CD1c-positive myeloid dendritic cell (primary cell): ENCODE results near the gene HRH1.
"Not testable (repeated sequence)": the region's sequence is repeated elsewhere in the genome, so short reads cannot be mapped to it uniquely, and the experiment has no call there.

Experiments used
- DNase-seq: peaks from one replicate; pipeline ENCODE4 v3.0.0-alpha.2; 2016; ENCODE audit errors: extremely low spot score

HRH1 gene

DNA sequence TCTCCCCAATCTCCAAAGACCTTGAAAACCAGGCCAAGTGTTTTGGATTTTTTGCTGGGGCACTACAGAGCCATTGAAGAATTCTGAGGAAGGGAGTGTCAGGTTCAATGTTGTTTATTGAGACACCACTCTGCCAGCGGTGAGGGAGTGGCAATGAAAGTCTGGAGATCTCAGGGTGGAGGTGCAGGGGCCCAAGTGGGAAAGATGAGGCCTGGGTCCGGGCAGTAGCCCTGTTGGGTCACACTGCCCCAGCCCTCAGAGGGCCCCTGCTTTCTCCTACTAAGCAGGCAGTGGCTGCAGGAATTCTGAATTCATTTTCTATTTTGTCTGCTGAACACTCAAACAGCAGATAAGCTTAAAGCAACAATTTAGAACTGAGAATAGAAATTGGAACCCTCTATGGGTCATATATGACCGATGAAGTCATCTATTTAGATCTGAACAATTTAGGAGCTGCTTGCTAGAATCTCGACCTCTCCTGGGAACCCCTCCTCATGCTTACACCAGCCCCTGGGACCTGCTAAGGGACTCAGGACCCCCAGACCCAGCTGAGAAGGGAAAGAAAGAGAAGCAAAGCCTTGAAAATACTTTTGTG is 17.9 kb downstream of the HRH1 start:
- no peak for DNase-seq

DNA sequence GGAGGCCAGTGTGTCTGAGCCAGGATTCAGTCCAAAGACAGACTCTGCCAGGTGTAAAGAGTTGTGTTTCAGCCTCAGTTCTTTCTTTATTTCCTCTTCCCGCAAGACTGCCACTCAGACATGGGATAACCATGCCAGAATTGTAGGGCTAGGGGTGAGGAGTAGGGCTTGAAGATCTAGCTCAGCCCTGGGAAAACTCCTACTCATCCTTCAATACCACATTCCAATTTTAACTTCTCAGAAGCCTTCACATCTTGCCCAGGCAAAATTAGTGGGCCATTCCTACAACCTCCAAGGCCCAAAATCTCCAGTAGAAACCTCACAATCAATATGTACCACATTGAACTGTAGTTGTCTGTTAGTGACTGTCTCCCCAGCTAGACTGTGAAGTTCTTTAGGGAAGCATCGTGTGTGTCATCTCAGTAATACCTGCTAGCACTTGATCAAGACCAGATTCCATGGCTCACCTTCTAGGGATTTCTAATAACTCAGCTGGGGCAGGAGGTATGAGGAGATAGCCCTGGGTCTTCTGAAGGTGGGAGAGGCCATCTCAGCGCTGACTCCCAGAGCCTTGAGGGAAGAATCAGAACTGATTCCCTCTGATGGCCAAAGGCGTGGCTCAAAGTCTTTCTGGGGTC is 19.7 kb downstream of the HRH1 start:
- DNase-seq = no peak

DNA sequence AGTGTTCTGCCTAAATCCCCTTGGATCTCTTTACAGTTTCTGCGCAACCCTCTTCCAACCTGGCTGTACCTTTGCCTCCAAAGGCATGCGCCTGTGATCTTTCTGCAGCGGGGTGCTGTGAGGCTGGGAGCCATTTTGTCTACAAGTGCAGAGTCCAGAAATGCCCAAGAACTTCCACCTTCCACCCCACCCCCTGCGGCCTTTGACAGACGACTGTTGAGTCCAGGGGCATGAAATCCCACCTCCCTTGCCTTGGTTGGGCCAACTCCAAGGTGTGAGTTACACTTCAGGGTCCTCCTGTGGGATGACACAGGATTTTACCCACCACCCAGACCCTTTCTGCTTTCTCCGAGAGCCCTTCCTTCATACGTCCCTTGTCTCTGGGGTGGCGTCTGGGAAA is 24.1 kb downstream of the HRH1 start:
- no peak for DNase-seq

DNA sequence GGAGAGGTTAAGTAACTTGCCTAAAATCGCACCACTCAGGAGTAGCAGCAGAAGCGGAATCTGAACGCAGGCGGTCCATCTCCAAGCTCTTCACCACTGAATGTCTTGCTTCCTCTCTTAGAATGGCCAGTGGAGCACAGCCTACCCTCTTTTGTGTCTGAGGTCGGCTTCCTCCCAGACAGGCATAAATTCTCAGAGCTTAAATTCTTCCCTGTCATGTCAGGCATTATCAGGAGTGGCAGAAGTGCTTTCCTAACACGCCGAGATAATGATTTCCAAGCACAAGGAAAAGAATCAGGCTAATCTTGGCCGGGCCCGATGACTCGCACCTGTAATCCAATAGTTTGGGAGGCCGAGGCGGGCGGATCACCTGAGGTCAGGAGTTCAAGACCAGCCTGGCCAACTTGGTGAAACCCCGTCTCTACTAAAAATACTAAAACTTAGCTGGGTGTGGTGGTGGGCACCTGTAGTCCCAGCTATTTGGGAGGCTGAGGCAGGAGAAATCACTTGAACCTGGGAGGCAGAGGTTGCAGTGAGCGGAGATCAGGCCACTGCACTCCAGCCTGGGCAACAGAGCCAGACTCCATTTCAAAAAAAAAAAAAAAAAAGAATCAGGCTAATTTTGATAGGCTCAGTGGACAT is 30.2 kb downstream of the HRH1 start:
- not testable (repeated sequence) for DNase-seq

DNA sequence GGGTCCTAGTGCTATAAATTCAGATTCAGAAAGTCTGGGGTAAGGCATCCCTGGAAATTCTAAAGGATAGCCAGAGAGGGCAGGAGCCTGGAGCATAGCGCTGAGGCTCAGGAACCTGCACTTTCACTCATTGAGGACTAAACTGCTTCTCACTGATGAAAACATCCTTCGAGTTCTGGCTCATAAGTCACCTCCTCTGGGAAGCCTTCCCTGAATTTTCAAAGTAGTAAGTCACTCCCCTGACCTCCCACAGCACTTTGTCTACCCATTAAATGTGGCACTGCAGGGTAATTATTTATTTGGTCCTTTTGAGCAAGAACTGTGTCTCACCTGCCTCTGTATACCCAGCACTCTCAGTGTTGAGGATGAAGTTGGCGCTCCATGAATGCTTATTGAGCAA is 30.9 kb downstream of the HRH1 start:
- no peak for DNase-seq

DNA sequence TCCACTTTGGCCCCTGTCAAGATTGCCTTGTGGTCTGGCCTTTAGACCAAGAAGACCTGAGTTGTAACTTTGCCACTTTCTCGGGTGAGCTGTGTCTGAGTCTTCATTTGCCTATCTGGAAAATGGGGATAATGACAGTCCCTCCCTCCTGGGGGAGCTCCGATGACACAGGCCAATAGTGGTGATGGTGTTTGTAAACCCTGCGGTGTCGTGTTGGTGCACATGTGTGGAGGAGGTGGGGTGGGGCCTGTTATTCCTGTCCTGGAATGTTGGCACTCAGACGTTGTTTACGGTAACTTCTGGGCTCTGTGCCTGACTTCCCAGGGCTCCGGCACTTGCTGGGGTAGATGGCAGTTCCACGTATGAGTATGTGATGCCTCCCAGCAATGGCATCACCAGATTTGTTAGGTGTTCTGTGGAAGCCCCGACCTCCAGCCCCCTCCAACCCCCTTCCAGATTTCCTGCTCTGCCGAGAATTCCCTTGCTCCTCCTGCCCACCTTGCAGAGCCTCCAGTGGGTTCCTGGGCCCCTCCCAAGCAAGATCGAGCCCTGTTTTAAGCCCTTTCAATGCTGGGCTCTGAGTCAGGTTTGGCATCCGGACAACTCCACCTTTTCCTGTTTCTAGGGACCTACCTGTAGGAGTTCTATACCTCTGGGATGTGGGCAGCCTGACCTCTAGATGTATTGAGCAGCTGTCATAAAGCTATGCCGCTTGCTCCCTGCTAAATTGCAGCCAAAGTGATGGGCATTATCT is 31.4 kb downstream of the HRH1 start:
- no peak for DNase-seq

DNA sequence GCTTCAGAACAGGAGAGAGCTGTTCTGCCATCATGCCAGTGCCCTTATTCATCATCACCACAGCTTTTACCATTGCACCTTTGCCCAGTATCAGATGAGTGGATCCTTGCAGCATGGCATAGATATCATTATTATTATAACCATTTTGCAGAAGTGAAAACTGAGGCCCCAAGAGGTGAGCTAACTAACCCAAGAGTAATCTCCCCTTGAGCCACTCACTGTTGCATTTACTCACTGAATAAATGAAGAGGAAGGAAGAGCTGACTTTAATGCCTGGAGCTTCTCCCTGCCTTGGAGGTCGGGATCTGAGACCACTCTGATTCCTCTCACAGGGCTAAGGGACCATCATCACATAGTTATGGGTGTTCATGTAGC is 32.0 kb downstream of the HRH1 start:
- no peak for DNase-seq

DNA sequence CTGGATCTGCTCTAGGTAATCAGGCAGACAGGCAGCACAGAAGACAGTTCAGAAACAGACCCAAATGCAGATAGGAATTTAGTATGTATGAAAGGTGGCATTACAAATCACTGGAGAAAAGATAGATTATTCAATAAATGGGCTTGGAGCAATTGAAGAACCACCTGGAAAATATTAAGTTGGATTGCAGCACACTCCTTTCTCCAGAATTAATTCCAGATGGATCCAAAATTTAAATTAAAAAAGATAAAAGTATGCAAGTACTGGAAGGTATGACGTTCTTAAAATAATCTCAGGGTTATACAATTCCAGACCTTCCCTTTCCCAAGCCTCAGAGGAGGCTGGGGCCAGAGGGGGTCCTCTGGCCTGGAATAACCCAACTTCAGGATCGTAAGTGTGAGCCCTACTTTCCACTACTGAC is 32.5 kb downstream of the HRH1 start:
- DNase-seq = no peak

DNA sequence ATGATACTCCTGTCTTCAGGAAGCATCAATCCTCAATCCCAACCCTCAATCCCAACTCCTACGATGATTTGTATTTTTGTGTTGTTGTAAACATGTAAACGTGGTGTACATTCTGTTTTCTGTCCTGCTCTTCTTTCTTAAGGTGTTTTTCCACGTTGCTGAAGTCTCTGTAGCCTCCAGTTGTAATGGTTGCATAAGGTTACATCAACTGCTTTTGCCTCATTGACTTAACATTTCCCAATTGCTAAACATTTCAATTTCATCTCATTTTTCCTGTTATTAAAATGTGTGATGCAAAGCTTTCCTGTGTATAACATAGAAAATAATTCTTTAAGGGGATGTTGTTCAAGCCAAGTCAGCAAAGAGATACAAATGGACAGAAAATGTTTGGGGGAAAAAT is 33.4 kb downstream of the HRH1 start:
- DNase-seq = no peak

DNA sequence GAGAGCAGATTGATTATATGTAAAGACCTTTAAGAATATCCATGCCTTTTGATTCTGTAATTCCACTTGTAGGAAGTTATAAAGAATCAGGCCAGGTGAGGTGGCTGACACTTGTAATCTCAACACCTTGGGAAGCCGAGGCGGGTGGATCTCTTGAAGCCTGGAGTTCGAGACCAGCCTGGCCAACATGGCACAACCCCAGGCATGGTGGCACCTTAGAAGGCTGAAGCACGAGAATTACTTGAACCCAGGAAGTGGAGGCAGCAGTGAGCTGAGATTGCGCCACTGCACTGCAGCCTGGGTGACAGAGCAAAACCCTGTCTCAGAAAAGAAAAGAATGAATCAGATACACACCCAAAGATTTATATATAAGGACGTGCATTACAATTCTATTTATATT is 33.9 kb downstream of the HRH1 start:
- DNase-seq = no peak

DNA sequence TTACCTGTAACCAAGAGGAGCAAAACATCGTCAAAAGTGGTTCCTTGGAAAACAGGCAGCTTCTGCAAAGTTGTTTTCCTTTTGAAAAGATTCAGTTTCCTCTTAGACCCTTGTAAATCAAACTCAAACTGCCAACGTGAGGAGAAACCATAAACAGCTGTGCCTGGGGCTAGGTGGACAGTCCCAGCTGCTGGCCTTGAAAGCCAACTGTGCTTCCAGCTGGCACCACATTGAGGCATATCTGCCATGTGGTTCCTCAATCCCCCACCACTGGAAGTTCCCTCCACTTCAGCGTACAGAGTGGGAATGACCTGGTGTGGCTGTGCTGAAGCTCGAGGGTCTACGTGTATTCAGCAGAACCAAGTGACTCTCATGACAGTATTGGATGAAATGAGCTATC is 40.9 kb downstream of the HRH1 start:
- DNase-seq = no peak

DNA sequence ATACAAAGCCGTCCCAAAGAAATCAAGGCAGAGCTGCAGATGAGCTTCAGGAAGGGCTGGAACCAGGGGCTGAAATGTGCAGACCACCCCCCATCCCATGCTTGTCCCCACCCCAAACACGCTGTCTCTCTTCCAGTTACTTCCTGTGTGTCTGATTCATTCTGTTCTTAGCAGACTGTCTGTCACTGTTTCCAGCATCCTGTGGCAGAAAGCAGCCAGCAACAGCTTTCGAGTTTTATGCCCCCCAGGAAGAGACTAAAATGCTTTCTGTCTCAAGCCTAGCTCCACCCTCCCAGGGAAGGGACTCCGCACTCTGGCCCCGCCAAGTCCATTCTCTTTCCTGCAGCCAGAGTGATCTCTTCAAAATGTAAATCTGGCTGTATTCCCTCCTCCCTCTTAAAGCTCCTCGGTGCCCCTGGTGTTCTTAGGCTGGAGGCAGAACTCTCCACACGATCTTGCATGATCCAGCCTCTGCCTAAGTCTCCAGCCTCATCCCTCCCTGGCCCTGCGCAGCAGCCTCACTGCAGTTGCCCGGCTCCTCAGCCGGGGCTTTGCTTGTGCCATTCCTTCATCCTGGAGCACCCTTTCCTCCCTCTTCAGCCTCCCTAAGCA is 41.5 kb downstream of the HRH1 start:
- no peak for DNase-seq

DNA sequence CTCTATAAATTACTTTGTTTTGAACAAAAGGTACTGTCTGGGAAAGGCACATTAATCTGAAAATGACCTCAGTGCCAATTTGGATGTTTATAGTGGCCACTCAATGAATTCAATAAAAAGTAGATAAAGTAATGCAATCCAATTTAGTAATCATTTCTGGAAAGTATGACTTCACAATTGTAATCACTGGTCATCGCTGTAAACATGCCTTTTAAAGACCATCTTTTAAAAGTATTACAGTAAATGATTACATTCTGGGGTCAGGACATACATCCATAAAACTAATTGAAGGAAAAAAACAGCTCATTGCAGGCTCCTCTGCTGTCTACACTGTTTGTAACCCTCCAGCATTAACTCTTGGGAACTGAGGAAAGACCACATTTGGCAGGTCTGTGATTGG is 43.2 kb downstream of the HRH1 start:
- no peak for DNase-seq

DNA sequence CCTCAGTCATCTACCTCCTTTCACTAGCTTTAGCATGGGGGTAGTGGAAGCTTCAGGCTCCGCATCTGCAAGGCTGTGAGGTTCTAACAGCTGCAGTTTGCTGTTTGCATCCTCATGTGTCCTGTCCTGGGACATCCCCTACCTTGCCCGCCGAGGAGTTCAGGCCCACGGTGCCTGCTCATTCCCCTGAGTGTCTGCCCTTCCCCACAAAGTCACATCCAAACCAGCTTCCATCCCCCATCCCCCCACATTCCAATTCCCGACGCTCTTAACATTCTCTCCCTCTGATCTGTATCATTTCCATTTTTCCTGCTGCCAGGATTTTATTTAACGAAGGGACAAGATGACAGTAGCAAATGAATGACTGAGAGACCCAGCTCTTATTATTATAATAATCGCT is 43.8 kb downstream of the HRH1 start:
- DNase-seq = no peak

DNA sequence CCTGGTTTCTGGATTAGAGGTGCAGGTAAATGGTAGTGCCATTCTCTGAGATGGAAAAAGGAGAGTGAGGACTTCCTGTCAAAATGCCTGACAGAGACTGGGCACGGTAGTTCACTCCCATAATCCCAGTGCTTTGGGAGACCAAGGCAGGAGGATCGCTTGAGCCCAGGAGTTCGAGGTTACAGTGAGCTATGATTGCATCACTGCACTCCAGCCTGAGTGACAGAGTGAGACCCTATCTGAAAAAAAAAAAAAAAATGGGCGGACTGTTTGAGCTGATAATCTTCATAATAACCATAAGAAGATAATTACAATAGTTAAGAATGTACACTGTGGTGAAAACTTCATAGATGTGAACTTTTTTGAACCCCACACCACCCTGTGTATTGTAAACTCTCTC is 44.2 kb downstream of the HRH1 start:
- DNase-seq = no peak

DNA sequence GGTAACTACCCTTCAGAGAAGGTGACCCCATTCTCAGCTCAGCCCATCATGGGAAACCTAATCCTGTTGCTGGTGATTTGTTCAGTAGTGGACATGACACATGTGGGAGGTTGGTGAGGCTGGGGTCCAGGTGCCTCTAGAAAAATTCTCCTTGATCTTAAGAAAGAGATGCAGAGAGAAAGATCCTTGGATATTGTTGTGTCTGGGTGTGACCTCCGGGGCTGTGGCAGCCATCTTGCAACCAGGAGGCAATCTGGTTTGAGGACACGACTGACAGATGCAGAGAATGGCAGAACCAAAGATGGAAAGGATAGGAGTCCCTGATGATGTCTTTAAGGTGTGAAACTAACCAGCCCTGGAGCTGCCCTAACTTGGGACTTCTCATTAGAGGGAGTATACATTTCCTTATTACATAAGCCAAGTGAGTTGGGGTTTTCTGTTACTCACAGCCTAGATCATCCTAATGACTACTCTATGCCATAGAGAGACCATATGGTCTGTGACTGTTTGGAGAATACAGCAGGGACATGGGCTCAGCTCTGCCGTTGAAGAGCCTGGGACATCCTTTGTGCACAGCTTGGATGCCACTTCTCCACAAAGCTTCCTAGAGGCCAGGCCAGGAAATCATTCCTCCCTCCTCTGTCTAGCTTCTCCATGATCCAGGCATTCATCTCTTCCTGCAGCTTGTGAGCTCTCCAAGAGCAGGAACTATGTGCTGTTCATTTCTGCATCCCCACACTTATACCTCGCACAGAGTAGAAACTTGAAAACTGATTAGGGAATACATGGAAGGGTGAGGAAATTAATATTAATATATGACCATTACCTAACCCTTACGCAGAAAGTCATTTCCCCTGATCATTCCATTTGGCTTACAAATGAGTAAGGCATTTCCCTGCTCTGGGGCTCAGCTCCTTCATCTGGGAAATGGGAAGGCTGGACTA is 45.9 kb downstream of the HRH1 start:
- DNase-seq = no peak

DNA sequence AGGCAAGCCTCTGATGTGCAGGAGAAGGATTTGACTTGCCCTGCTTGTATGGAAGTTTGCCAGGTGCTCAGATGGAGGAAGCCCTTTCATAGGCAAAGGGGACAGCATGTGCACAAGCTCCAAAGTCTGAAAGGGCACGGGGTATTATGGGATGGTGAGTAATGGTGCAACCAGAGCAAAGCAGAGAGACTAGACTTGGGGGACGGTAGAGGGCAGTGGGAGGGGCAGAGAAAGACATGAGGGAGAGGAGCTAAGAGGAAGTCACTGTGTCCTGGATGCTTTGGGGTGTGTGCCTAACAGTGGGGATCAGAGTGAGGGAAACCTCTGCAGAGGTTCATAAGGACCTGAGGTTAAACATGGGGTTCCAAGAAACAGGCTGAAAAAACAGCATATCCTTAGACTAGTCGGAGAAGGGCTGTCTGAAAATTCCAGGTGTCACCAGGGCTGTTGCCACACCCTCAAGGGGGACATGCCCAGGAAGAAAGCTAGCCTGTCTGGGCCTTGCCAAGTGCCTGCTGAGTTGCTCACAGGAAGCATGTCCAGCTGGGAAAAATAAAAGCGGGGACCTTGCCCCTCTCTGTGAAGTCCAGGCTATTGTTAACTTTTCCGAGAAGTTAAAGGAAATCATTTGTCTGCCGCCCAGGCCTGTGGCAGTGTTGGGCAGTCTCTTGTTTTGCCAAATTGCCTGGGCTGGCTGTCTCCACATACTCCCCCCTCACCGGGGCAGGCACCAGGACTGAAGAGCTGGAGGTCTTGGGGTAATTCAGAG is 47.1 kb downstream of the HRH1 start:
- no peak for DNase-seq

DNA sequence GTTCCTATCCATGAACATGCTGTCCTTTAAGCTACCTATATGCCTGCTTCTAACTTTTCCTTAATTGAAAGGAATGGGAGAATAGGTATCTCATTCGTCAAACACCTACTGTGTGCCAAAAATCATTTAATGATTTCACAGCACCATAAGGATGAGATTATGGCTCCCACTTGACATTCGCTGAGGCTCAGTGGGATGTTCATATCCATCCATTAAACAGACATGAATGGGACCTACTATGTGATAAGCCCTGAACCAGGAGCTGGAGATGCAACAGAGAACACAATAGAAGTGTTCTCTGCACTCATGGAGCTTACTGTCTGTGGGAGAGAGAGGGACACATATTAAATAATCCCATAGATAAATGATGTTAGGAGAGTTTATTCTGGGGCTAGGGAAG is 49.7 kb downstream of the HRH1 start:
- no peak for DNase-seq

DNA sequence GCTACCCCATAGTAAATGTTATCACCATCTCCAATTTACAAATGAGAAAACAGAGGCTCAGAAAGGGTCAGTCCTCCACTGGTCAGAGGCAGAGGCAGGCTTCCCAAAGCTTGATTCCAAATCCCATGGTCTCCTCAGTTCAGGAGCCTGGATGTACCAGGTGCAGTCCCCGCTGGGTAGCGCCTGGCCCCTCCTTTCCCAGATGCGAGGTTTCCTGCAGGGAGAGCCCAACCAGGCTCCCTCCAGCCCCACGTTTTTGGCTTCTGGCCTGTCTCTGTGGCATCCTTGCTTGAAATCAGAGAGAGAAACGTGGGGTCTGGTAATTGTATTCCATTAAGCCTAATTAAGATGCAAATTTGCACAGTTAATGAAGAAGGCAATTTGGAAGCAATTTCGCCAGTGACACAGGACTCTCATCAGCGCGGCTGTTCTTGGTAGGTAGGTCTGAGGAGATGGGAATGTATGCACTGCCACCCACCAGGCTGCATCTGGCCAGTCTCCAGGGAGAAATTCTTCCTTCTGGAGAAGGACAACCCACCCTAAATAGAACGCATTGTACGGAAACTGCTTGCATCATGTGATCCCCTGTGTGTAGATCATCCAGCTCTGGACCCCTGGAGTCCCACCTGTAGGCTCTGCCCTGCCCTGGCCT is 50.5 kb downstream of the HRH1 start:
- no peak for DNase-seq

DNA sequence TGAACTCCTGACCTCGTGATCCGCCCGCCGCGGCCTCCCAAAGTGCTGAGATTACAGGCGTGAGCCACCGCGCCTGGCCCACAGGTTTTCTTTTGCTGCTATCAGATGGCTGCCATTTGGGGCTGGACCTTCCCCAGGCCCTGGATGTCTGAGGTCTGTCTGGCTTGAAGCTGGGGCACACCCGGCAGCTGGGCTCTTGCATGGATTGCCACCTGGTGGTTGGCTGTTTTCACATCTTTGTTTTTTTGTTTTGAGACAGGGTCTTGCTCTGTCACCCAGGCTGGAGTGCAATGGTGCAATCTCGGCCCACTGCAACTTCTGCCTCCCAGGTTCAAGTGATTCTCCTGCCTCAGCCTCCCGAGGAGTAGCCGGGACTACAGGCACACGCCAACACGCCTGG is 51.6 kb downstream of the HRH1 start:
- not testable (repeated sequence) for DNase-seq
